NOMO-1 (cell line): ENCODE data around the gene MARS1.

Experiments used
- DNase-seq, 2 experiments: peaks; one replicate each; lab custom pipeline; 2025; ENCODE audit not compliant: unreplicated experiment in 2 of 2; lab: John Stamatoyannopoulos, UW

The MARS1 gene

DNA sequence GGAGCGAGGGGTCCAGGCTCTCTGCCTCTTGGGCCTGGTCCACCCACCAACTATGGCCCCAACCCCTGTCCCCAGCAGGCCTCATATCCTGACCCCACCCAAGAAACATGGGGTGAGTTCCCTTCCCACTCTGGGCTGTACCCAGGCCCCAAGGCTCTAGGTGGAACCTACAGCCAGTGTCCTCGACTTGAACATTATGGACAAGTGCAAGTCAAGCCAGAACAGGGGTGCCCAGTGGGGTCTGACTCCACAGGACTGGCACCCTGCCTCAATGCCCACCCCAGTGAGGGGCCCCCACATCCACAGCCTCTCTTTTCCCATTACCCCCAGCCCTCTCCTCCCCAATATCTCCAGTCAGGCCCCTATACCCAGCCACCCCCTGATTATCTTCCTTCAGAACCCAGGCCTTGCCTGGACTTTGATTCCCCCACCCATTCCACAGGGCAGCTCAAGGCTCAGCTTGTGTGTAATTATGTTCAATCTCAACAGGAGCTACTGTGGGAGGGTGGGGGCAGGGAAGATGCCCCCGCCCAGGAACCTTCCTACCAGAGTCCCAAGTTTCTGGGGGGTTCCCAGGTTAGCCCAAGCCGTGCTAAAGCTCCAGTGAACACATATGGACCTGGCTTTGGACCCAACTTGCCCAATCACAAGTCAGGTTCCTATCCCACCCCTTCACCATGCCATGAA lies 16.8 kb upstream of the MARS1 start:
- DNase-seq: no peak

DNA sequence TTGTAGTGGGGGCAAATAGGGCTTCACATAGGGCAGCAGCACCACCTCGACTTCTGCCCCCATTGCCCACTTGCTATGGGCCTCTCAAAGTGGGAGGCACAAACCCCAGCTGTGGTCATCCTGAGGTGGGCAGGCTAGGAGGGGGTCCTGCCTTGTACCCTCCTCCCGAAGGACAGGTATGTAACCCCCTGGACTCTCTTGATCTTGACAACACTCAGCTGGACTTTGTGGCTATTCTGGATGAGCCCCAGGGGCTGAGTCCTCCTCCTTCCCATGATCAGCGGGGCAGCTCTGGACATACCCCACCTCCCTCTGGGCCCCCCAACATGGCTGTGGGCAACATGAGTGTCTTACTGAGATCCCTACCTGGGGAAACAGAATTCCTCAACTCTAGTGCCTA lies 16.2 kb upstream of the MARS1 start:
- DNase-seq: no peak

DNA sequence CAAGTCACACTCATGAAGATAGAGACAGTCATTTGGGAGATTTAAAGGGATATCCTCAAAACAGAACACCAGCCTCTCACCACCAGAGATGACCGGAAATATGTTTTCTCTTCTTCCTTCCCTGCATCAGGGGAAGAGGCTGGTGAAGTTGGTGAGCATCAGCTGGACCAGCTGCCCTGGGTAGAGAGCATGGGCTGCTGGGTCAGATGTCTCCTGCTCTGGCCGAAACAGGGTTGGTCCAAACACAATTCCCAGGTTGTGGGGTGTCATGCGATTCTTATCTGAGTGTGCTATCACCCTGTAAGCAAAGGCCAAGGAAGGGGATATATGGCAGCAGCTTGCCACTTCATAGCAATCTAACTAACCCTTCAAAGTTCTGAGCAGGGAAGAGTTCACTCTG lies 15.5 kb upstream of the MARS1 start:
- no peak for DNase-seq

DNA sequence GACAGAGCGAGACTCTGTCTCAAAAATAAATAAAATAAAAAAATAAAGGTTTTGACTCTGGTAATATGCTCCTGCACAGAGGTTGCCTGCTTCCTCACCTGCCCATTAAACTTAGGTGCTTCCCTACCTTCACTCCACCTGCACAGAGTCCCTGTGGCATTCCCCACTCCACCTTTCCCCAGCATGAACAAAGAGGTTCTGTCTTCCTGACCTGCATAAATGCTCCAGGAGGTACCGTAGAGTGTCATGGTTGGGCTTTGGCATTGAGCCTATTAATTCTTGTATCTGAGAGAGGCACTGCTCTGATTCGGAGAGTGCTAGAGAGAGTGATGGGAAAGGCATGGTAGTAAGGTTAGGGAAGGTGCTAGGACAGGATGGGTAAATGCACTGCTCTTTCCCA lies 14.5 kb upstream of the MARS1 start:
- DNase-seq: no peak

DNA sequence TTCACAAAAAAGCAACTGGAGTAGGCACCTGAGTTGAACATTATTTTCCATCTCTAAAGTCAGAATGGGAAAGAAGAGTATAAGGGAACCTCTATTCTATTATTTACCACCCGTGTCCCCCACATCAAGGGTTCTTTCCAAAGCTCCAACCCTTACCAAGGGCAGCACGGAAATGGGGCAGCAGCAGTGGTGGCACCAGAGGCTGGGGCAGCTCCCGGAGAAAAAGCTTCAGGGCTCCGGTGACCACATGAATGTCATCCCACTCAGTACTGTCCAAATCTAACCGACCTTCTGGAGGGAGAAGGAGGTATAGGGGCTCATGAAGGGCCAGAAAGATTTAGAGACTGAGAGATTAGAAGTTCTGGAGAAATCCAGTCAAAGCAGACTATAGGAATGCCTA lies 14.0 kb upstream of the MARS1 start:
- DNase-seq: no peak

DNA sequence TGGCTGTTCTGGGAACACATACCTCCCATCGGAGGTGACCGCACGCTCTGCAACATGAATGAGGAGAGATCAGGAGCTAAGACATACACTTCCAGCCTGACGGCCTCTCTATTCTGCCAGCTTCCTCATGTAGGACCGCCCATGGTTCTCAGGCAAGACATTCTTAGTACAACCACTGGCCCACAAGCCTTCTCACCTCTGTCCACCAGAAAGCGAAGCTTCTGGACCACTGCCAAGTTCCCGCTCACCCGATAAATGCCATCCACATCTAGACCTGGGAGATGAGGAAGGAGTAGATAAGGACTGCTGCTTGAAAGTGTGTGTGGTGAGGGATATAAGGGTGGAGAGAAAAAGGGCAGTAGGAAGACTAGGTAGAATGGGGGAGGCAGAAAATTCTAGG lies 13.4 kb upstream of the MARS1 start:
- DNase-seq: no peak

DNA sequence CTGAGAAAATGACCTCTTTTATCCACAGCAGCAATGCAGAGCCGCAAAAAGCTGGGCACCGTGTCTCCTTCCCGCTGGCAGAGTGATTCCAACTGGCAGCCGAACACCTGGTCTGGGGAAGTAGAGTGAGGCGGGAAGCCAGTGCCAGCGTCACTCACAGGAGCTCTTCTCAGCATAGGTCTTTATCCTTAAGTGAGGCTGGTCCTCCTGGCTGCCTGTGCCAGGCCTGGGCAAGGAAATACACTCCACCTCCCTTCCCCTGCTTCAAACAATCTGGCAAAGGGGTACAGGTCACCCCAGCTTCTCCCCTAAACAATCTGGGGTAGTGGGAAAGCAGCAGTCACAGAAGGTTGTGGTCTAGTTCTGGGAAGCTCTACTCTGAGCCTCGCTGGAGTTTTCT lies 13.0 kb upstream of the MARS1 start:
- no peak for DNase-seq

DNA sequence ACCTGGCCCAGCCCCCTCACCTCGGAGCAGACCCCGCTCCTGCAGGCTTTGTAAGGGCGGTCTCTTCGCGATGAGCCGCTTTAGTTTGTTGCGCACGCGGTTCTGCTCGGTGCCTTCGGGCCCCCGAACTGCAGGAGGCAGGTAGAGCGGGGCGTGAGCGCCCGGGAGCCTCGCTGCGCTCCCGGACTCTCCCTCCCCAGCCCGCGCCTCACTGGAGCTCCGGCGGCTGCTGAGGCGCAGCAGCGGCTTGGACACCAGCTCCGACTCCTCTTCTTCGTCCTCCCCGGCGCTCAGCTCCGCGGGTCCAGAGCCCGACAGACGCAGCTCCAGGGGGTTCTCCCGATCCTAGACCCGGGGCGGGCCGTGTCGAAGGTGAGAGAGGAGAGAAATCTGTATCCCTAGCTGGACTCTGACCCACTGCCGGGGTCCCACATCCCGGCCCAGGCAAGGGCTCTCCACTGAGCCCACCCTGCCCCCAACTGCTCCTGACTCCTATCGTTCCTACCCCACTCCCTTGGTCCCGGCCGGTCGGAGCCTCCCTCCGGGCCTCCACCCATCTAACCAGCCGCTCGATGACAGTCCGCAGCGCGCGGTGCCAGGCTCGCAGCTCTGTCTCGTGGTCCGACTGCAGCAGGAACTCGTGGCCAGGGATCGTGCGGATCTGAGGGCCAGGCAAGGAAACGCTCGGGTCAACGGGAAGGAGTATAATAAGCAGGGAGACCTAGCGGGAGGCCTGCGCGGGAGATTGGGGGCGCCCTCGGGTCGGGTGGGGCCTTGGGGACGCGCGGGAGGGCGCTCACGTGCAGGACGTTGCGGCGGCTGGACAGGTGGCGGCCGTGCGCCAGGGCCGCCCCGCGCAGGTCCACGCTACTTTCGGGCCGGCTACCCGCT lies 12.4 kb upstream of the MARS1 start:
- DNase-seq: no peak

DNA sequence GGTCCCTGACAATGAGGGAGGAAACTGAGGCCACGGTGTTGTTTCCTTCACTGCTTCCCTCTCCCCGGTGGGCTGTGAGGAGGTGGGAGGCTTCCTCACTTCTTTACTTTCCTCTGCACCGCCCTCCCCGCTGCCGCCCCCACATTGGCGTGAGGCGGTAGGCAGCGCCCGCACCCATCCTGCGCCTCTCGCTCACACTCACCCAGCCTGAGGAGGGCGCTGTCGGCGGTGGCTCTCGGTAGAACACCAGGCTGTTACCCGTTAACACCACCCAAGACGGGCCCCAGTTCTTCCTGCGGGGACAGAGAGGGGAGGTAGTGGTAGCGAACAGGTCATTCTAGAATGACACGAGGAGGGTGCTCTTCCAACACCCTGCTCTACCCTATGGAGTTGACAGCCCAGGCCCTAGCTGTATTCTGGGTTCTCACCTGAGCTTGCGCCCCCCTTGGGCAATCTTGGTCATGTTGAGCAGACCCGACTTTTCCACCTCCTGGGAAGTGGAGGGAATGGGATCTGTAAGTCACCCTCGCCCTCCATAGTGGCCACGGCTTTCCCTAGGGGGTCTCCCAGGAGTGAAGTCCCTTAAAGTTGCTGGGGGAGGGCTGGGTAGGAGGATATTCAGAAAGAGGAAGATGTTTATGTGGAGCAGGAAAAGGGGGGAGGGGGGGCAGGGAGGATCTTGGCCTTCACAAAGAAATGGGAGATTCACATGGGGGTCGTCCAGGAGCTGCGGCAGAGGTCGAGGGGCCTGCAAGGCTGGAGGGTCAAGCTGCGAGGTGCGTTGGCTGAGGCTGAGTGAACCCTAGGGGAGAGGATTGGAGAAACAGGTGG lies 11.5 kb upstream of the MARS1 start:
- peak in 1 of 2 experiments; percentile 27 for DNase-seq

DNA sequence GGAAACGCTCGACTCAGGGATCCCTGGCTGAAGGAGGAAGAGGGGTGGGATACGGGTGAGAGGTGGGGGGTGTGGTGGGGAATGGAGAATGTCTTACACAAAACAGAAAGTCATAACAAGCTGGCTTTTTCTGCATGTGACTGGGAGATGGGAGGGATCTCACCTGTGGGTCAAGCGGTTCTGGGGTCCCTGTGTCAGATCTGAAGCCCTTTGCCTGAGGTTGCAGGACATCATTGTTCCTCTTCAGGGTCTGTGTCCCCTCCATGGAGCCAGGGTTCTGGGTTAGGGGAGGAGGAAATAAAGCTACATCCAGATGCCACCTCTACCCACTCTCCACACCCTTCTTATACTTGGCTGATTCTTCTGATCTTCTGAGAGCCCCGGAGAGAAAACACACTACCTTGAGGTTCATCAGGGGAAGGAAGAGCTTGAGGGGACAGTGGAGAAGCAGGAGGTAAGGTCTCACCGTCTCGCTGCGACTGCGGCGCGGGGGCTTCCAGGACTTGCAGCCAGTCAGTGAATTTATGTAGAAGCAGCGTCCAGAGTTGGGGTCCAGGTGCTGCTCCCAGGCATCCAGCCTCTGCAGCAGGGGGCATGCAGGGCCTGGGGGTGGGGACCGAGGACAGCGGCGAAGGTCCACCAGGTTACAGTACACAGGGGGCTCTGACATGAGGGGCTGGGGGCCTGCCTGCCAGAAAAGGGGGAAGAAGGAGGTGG lies 10.7 kb upstream of the MARS1 start:
- no peak for DNase-seq

DNA sequence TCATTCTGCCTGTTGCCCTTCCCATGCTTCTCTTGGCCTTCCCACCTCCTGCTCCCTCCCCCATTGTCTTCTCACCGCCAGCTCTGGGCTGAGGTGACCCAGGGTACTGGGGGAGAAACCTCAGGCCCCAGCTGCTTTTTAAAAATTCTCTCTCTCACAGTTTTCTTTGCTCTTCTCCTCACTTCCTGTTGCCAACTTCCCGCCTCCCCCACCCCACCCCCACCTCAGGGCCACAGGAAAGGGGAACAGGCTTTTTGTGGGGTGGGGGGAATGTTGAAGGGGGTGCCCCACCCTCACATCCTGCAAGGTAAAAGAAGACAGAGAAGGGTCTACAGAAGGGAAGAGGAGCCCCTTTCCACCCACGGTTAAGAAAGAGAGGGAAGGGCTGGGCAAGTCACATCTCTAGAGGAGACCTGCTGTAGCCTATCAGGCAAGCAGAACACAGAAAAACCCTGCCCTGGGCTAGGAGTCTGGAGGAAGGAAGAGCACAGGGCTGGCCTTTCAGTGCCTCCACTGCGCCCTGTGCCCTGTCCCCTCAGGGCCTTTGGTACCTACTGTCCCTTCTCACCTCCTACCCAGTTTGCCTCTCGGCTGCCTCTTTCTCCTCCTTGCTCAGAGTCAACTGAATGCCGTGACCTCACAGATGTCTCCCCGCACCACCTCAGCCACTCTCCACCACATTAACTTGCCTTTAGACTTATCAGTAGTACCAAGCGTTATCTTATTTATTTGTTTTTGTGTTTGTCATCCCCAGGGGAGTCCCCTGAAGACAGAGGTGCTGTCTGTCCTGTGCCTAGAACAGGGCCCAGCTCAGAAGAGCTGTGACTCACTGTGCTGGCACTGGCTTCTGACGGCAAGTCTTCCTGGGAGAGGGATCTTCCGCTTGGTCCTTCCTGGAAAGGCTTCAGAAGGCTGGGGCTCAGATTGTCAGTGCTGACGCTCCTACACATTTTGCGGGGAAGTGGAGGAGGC lies 9.9 kb upstream of the MARS1 start:
- DNase-seq: peak; percentile 65 to 72

DNA sequence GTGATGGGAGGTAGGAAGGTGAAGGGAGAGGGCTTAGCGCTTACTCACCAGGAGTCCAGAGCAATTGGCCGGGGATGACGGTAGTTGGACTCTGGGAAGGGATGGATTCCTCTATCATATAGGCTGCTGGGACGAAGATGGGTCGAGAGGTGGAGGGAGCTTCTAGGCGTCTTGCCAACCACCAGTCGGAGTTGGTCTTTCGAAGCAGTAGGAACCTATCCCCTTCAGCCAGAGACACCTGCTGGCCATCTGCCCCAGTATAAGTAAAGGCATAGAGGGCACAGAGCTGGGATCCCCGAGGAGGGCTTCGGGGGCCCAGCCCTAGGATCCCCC lies 8.9 kb upstream of the MARS1 start:
- no peak for DNase-seq

DNA sequence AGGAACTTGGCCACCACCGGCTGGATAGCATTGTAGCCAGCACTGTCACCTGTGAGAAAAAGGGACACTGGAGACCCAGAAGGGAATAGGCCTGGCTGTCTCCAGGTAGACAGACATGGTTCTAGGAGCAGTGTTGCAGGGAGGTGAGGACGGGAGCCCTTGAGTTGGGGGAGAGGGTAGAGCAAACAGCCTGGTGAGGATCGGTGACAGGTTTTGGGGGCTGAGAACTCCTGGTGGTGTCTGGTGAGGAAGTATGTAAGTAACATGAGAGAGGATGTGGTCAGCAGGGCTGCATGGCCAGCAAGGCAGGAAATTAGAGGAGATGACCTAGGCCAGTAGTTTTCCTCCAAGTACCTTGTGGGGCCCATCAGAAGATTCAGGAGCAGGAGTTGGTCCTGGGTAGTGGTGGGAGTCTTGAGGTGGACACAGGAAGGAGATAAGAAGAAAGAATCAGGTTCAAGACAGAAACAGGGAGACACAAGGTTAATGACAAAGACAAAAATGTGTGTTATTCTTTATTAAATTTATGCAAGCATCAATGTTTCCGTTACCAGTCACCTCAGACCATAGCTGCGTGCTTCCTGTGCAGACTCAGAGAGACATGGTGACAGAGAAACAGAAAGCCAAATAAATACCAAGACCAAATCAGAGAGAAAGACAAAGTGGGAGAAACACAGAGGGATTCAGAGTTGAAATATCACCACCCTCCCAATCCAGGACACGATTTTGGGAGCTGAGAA lies 8.3 kb upstream of the MARS1 start, which contains the start of gene ARHGAP9:
ARHGAP9 (minus strand) TSS at position 491 of the 740 bp plus-strand sequence; CDS start at position 31, 460 bp downstream.
- DNase-seq: no peak

DNA sequence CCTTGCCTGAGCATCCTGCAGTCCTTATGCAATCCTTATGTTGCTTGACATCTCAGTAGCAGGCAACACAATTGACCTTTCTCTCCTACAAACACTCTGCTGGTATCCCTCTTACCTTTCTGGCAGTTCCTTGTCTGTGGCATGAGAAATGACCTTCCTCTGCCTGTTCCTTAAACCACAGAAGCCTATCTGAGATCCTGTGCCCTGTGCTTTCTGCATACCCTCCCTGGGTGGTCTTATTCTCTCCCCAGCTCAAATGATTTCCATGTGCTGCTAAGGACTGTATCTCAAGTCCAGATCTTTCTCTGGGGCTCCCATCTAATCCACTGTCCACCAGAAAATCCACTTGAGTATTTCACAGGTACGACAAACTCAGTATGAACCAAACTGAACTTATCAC lies 6.2 kb upstream of the MARS1 start:
- DNase-seq: no peak

DNA sequence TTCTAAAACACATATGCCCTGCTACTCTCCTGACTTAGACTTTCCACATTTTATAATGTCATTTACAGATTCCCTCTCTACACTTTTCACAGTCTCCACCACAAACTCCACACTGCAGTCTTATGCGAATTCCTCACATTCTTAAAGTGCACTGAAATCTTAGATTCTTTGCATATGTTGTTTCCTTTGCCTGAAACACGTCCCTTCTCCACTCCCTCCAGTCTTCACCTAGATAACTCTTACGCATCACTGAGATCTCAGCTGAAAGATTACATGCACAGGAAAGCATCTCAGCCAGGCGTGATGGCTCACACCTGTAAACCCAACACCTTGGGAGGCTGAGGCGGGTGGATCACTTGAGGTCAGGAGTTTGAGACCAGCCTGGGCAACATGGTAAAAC lies 4.4 kb upstream of the MARS1 start:
- no peak for DNase-seq

DNA sequence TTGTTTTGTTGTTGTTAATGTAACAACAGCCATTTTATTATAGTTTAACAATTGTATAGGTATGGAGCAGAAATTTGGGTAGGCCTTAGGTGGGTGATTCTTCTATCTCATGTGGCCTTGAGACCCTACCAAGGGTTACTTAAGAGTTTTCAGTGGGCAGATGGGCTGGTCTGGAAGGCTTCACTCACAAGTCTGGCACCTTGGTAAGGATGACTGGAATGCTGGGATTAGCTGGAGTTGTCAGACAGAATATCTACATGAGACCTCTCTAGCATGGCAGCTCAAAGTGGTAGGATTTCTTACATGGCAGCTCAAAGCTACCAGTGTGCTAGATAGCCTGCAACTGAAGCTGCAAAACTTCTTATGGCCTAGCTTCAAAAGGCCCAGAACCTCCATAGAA lies 2.2 kb upstream of the MARS1 start:
- DNase-seq: no peak

DNA sequence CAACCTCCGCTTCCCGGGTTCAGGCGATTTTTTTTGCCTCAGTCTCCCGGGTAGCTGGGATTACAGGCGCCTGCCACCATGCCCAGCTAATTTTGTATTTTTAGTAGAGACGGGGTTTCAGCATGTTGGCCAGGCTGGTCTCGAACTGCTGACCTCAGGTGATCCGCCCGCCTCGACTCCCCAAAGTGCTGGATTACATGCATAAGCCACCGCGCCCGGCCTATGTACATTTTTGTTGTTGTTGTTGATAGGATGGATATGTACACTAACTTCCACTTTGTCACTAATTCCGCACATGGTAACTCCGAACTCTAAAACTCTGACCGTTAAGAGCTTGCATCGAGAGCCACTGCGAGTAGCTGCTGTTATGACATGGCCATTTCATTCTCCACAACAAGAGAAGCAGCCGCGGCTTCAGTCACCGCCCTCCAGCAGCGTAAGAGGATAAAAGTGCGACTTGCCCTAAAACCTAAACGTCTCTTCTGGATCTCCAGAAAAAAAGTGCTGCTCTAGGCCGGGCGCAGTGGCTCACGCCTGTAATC lies 742 bp upstream of the MARS1 start:
- no peak for DNase-seq

DNA sequence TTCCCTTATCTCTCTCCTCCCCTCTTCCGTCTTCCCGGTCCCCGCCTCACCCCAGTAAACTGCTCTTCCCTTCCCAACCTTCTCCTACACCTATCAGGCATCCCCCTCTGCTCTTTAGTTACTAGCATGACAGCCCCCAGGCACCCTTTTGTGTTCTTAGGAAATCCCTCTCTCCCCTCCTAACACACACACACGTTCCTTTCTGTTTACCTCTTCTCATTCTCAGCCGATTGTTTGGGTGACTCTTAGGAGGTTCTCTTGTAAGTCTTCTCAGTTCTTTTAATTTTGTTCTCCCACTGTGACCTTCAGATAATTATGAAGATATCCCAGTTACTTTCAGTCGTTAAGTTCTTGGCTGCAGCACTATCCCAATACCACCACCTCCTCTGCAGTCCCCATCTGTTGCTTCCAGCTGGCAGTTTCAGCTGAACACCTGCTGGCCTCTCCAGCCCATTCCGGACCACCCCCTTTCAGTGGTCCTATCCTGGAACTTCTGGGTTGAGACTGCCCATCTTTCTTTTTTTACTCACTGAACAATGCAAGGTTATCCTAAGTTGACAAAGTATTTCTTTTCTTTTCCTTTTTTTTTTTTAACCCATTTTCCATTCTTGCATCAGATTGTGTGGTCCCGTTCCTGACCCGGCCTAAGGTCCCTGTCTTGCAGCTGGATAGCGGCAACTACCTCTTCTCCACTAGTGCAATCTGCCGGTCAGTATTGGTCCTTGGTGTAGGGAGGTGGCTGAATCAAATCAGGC lies 711 bp downstream of the MARS1 start:
- no peak for DNase-seq
